22Rv1 (cell line): ENCODE measurements around the gene SH2B3.

ENCODE experiments used
- CTCF ChIP-seq: fragments of 450-650 bp; IDR thresholded peaks from 2 replicates; pipeline ENCODE4 v1.5.1; 2017; ENCODE audit warnings: mild to moderate bottlenecking
- ZFX ChIP-seq: fragments of 450-650 bp; IDR thresholded peaks from 2 replicates; pipeline ENCODE4 v1.6.1; 2017; ENCODE audit warnings: antibody characterized with exemption, borderline replicate concordance

GRCh38 chr12:111412007-111412829, 6.5 kb downstream of the SH2B3 start:
- TF ChIP-seq CTCF (no peak), ZFX (no peak)
